Epithelial cell of esophagus (primary cell): Measurements from ENCODE around the gene GULP1.
A peak's percentile ranks its signal among the peaks of the same experiment; 100 is the strongest.

ENCODE experiments used
- DNase-seq: peaks from one replicate; pipeline ENCODE4 v3.0.0; 2010; ENCODE audit warnings: low read depth
- H3K4me3 ChIP-seq: 2 replicates; pipeline ENCODE4 v1.5.1; 2011; ENCODE audit warnings: mild to moderate bottlenecking, low read length, control low read depth
- CTCF ChIP-seq: IDR thresholded peaks from 2 replicates; pipeline ENCODE4 v1.5.1; 2011; ENCODE audit warnings: low read depth, mild to moderate bottlenecking, low read length, control low read depth, inconsistent platforms; ENCODE audit not compliant: insufficient read depth; ENCODE audit errors: missing control alignments

Gene GULP1

GRCh38 chr2:188395903-188396689 lies 104.4 kb downstream of the GULP1 start:
- DNase-seq, result no peak
- no peak for TF ChIP-seq CTCF

GRCh38 chr2:188399159-188399558 lies 107.5 kb downstream of the GULP1 start:
- DNase-seq, result no peak
- TF ChIP-seq CTCF, result no peak
- no peak overlapping the region for H3K4me3 ChIP-seq

More at GRCh38 chr2:188395903-188396689, 104.4 kb downstream of the GULP1 start:
- no peak overlapping the region for H3K4me3 ChIP-seq

- TF ChIP-seq CTCF, result no peak
- no peak for DNase-seq
- no peak overlapping the region for H3K4me3 ChIP-seq
Measured at GRCh38 chr2:188403676-188404075, 112.0 kb downstream of the GULP1 start.

- H3K4me3 ChIP-seq, result no peak overlapping the region
- peak; percentile 7 for DNase-seq
- no peak for TF ChIP-seq CTCF
Measured at GRCh38 chr2:188404341-188405004, 112.8 kb downstream of the GULP1 start.

- TF ChIP-seq CTCF, result no peak
- DNase-seq, result no peak
- H3K4me3 ChIP-seq, result no peak overlapping the region
Measured at GRCh38 chr2:188406414-188406813, 114.7 kb downstream of the GULP1 start.

GRCh38 chr2:188410504-188411235 lies 119.0 kb downstream of the GULP1 start:
- H3K4me3 ChIP-seq, result no peak overlapping the region
- TF ChIP-seq CTCF, result no peak
- peak; percentile 58 for DNase-seq
